ENCODE measurements around the gene ELK1. TPM values are rescaled to one million over a fixed set of nuclear protein-coding genes. Genes with fewer than 3 reads are reported as not detected.
A peak's percentile ranks its signal among the peaks of the same experiment; 100 is the strongest.

Gene ELK1
- total RNA-seq, 1 donor from 2014 or later: 18.9 TPM

- peak overlapping the region; percentile 77 for H3K27ac ChIP-seq
- H3K27me3 ChIP-seq: no peaks in the 10 kb centered on the region
- peaks cover 14% of the 10 kb centered on the region for H3K4me1 ChIP-seq
- peak; percentile 67 to 84 for DNase-seq (ENCODE audit: extremely low spot score in 2 of 2)
- intact Hi-C loops (cut with DNase I): no loop called here
- no peaks in the 10 kb centered on the region for H3K36me3 ChIP-seq
- H3K9me3 ChIP-seq: no peaks in the 10 kb centered on the region
- peak overlapping the region; percentile 19 to 64 for H3K4me3 ChIP-seq
- TF ChIP-seq POLR2A (IDR thresholded peaks at IDR 0.05) (no peak), POLR2AphosphoS5 (IDR thresholded peaks at IDR 0.05; ENCODE audit: insufficient read depth in 1 of 2, low read depth in 1 of 2) (no peak)
- TF ChIP-seq, protein P1, sequence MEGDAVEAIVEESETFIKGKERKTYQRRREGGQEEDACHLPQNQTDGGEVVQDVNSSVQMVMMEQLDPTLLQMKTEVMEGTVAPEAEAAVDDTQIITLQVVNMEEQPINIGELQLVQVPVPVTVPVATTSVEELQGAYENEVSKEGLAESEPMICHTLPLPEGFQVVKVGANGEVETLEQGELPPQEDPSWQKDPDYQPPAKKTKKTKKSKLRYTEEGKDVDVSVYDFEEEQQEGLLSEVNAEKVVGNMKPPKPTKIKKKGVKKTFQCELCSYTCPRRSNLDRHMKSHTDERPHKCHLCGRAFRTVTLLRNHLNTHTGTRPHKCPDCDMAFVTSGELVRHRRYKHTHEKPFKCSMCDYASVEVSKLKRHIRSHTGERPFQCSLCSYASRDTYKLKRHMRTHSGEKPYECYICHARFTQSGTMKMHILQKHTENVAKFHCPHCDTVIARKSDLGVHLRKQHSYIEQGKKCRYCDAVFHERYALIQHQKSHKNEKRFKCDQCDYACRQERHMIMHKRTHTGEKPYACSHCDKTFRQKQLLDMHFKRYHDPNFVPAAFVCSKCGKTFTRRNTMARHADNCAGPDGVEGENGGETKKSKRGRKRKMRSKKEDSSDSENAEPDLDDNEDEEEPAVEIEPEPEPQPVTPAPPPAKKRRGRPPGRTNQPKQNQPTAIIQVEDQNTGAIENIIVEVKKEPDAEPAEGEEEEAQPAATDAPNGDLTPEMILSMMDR (IDR thresholded peaks at IDR 0.05): no peak
These were observed 911 bp upstream of the ELK1 start for GRCh38 chrX:47651043-47651905.

GRCh38 chrX:47649781-47650163 is 591 bp downstream of the ELK1 start:
- intact Hi-C loops (cut with DNase I): no loop called here
- no peaks in the 10 kb centered on the region for H3K36me3 ChIP-seq
- peak overlapping the region; percentile 64 to 68 for H3K4me3 ChIP-seq

DNA sequence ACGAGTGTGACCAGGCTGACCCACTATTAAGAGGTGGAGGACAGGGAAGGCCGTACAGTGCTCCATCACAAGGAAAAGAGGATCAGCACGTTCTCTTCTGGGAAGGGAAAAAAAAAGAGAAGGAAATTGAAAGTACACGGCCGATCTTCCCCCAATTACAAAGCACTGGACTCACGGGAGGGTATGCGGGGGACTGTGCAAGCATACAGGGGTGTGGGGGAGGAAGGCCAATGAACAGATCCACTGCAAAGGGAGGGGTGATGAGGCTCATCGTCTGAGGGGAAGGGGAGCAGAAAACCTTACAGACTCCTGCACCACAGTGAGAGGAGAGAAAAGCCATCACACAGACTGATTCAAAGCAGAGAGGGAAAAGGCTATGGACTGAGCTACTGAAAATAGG is 1.1 kb downstream of the ELK1 start:
- peaks cover 14% of the 10 kb centered on the region for H3K4me1 ChIP-seq
- intact Hi-C loops (cut with DNase I): no loop called here
- no peak overlapping the region for H3K27ac ChIP-seq

More at GRCh38 chrX:47649781-47650163, 591 bp downstream of the ELK1 start:
- peak; percentile 16 to 86 for DNase-seq (ENCODE audit: extremely low spot score in 2 of 2)
- H3K27ac ChIP-seq: peak overlapping the region; percentile 75
- H3K4me1 ChIP-seq: peaks cover 14% of the 10 kb centered on the region
- no peaks in the 10 kb centered on the region for H3K27me3 ChIP-seq
- H3K9me3 ChIP-seq: no peaks in the 10 kb centered on the region
- TF ChIP-seq POLR2AphosphoS5 (IDR thresholded peaks at IDR 0.05; ENCODE audit: insufficient read depth in 1 of 2, low read depth in 1 of 2) (no peak), POLR2A (IDR thresholded peaks at IDR 0.05) (no peak)
- TF ChIP-seq, protein P1 (IDR thresholded peaks at IDR 0.05): no peak

GRCh38 chrX:47648376-47648775 is 2.0 kb downstream of the ELK1 start:
- DNase-seq (ENCODE audit: extremely low spot score in 2 of 2): peak in 1 of 2 donors; percentile 13
- Histone ChIP-seq H3K36me3 (no peaks in the 10 kb centered on the region), H3K27me3 (no peaks in the 10 kb centered on the region), H3K27ac (no peak overlapping the region), H3K9me3 (no peaks in the 10 kb centered on the region), H3K4me3 (no peak overlapping the region), H3K4me1 (peaks cover 14% of the 10 kb centered on the region)
- TF ChIP-seq, protein P1 (IDR thresholded peaks at IDR 0.05): no peak
- TF ChIP-seq POLR2AphosphoS5 (IDR thresholded peaks at IDR 0.05; ENCODE audit: insufficient read depth in 1 of 2, low read depth in 1 of 2) (no peak), POLR2A (IDR thresholded peaks at IDR 0.05) (no peak)
- intact Hi-C loops (cut with DNase I): no loop called here

More for the DNA sequence above, 1.1 kb downstream of the ELK1 start:
- Histone ChIP-seq H3K36me3 (no peaks in the 10 kb centered on the region), H3K9me3 (no peaks in the 10 kb centered on the region), H3K27me3 (no peaks in the 10 kb centered on the region), H3K4me3 (peak overlapping the region; percentile 19 to 64)
- TF ChIP-seq POLR2A (IDR thresholded peaks at IDR 0.05) (no peak), POLR2AphosphoS5 (IDR thresholded peaks at IDR 0.05; ENCODE audit: insufficient read depth in 1 of 2, low read depth in 1 of 2) (no peak)
- TF ChIP-seq, protein P1 (IDR thresholded peaks at IDR 0.05): no peak
- DNase-seq (ENCODE audit: extremely low spot score in 2 of 2): peak; percentile 37 to 81

- Histone ChIP-seq H3K27me3 (no peaks in the 10 kb centered on the region), H3K4me1 (peaks cover 14% of the 10 kb centered on the region), H3K9me3 (no peaks in the 10 kb centered on the region), H3K27ac (no peak overlapping the region), H3K36me3 (no peaks in the 10 kb centered on the region), H3K4me3 (no peak overlapping the region)
- peak in 1 of 2 donors; percentile 79 for DNase-seq (ENCODE audit: extremely low spot score in 2 of 2)
- intact Hi-C loops (cut with DNase I): no loop called here
- TF ChIP-seq POLR2A (IDR thresholded peaks at IDR 0.05) (no peak), POLR2AphosphoS5 (IDR thresholded peaks at IDR 0.05; ENCODE audit: insufficient read depth in 1 of 2, low read depth in 1 of 2) (no peak)
- TF ChIP-seq, protein P1 (IDR thresholded peaks at IDR 0.05): no peak
These were observed 3.7 kb downstream of the ELK1 start for GRCh38 chrX:47646636-47647035.
